ENCODE data around the gene TRIM45. TPM values are rescaled to one million over a fixed set of nuclear protein-coding genes. Genes with fewer than 3 reads are reported as not detected.

The TRIM45 gene
- total RNA-seq, 4 donors from 2014 or later: 0.82 to 2.3 (median 1.5) TPM

GRCh38 chr1:117161887-117162286, 40.3 kb upstream of the TRIM45 start:
- no peak for TF ChIP-seq CTCF (IDR thresholded peaks at IDR 0.05; ENCODE audit: low read depth)

DNA sequence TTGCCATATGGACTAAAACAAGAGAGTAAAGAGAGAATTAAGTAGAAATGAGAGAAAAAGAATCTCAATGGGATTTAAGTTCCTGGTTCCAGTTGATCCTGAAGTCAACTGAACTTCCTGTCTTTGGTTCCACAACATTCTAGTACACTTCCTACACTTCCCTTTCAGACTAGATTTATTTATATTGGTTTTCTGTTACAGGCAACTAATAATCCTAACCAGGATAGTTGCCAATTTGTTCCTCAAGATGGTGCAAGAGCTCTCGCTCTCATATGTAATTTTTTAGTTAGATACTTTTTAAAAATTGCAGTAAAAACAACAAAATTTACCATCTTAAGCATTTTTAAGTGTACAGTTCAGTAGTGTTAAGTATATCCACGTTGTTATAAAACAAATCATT, 28.8 kb upstream of the TRIM45 start:
- no peak for TF ChIP-seq CTCF (IDR thresholded peaks at IDR 0.05; ENCODE audit: low read depth)

GRCh38 chr1:117147856-117148588, 26.5 kb upstream of the TRIM45 start:
- no peak for TF ChIP-seq CTCF (IDR thresholded peaks at IDR 0.05; ENCODE audit: low read depth)

GRCh38 chr1:117147341-117147831, 25.8 kb upstream of the TRIM45 start:
- no peak for TF ChIP-seq CTCF (IDR thresholded peaks at IDR 0.05; ENCODE audit: low read depth)

- no peak for TF ChIP-seq CTCF (IDR thresholded peaks at IDR 0.05; ENCODE audit: low read depth)
These were observed 25.2 kb upstream of the TRIM45 start for GRCh38 chr1:117146575-117147340.

GRCh38 chr1:117146072-117146471, 24.5 kb upstream of the TRIM45 start:
- TF ChIP-seq CTCF (IDR thresholded peaks at IDR 0.05; ENCODE audit: low read depth): no peak

DNA sequence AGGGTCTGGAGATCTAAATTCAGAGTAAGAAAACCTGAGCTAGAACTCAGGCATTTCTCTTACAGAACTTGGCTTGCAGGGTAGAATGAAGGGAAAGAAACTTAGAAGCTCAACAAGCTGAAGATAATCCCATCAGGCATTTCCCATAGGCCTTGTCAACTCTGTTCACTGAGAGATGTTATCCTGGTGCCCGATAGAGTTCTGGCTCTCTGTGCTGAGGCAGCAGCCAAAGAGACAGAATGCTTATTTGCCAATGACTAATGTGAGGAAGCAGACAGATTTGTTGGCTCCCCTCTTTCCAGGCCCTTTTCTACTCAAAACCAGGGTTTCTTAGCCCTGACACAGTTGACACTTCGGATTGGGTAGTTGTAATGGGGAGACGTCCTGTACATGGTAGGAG, 22.3 kb upstream of the TRIM45 start:
- no peak for TF ChIP-seq CTCF (IDR thresholded peaks at IDR 0.05; ENCODE audit: low read depth)
